Left ventricle myocardium inferior (tissue), 1 donor: Measurements from ENCODE around the gene RNF17. TPM values are rescaled to one million over a fixed set of nuclear protein-coding genes. Genes with fewer than 3 reads are reported as not detected.

Experiments used
- DNase-seq: peaks from one replicate; pipeline ENCODE4 v3.0.0-alpha.2; 2020
- H3K27ac ChIP-seq: fragments of 200-600 bp; replicated peaks from 2 replicates; pipeline ENCODE4 v1.8.0; 2021
- H3K27me3 ChIP-seq: fragments of 200-600 bp; 2 replicates; pipeline ENCODE4 v1.8.0; 2021; ENCODE audit warnings: low read depth
- H3K36me3 ChIP-seq: fragments of 200-600 bp; 2 replicates; pipeline ENCODE4 v1.8.0; 2021
- H3K4me1 ChIP-seq: fragments of 200-600 bp; 2 replicates; pipeline ENCODE4 v1.8.0; 2021
- H3K4me3 ChIP-seq: fragments of 200-600 bp; 2 replicates; pipeline ENCODE4 v1.8.0; 2021; ENCODE audit warnings: mild to moderate bottlenecking, moderate library complexity
- H3K9me3 ChIP-seq: fragments of 200-600 bp; replicated peaks from 2 replicates; pipeline ENCODE4 v1.8.0; 2021
- intact Hi-C: fragments of 100-400 bp; cut with micrococcal nuclease; formaldehyde crosslinking; loops from one replicate; pipeline ENCODE4 v1.11.0; 2022
- total RNA-seq: library from RNA; stranded (reverse); fragmentation: NEBNext Ultra II Directional; extraction: Animal tissue kit (Norgen Biotek cat#: 25700); gene quantifications from one replicate; pipeline ENCODE4 v1.2.1, GENCODE V29; 2021
- TF ChIP-seq, protein P1 (sequence below): fragments of 200-600 bp; IDR thresholded peaks from 2 replicates; pipeline ENCODE4 v1.8.0; 2021; ENCODE audit warnings: antibody characterized with exemption, mild to moderate bottlenecking, borderline replicate concordance
- donor health status: DM: no; HTN: yes; CAD: no; lungs with severe emphysema.

The RNF17 gene
- total RNA-seq, 1 donor from 2014 or later, result not detected

DNA sequence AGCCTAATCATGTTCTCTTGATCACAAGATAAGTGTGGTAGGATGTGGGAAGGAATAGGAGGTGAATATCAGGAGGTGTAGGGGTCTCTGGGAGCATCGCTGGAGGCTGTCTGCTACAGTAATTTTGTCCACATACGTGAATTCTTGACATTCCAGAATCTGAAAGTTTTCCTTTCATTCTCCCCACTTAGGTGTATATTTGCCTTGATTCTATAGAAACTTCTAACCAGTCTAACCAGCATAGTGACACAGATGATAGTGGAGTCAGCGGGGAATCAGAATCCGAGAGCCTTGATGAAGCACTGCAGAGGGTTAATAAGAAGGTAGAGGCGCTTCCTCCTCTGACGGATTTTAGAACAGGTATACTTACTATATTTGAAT lies 106.4 kb downstream of the RNF17 start:
- intact Hi-C loops, result no loop called here
- H3K9me3 ChIP-seq, result no peaks in the 10 kb centered on the region
- H3K4me1 ChIP-seq, result no peaks in the 10 kb centered on the region
- TF ChIP-seq, protein P1, sequence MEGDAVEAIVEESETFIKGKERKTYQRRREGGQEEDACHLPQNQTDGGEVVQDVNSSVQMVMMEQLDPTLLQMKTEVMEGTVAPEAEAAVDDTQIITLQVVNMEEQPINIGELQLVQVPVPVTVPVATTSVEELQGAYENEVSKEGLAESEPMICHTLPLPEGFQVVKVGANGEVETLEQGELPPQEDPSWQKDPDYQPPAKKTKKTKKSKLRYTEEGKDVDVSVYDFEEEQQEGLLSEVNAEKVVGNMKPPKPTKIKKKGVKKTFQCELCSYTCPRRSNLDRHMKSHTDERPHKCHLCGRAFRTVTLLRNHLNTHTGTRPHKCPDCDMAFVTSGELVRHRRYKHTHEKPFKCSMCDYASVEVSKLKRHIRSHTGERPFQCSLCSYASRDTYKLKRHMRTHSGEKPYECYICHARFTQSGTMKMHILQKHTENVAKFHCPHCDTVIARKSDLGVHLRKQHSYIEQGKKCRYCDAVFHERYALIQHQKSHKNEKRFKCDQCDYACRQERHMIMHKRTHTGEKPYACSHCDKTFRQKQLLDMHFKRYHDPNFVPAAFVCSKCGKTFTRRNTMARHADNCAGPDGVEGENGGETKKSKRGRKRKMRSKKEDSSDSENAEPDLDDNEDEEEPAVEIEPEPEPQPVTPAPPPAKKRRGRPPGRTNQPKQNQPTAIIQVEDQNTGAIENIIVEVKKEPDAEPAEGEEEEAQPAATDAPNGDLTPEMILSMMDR, result no peak
- no peak overlapping the region for H3K4me3 ChIP-seq
- no peak overlapping the region for H3K27ac ChIP-seq
- no peak for DNase-seq
- no peaks in the 10 kb centered on the region for H3K36me3 ChIP-seq
- H3K27me3 ChIP-seq, result peaks cover 26% of the 10 kb centered on the region

DNA sequence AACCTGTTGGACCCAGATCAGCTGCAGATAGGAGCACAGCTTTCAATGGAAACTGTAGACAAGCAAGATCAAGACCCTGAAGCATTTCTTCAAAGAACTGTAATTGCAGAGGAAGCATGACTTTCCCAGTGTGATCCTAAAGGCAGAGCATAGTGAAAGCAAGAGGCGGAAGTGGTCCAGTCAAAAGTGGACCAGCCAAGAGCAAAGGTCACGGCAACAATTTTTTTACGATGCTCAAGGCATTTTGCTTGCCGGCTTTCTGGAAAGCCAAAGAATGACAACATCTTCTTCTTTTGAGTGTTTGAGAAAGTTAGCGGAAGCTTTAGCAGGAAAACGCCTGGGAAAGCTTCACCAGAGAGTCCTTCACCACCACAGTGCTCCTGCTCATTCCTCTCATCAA lies 111.6 kb downstream of the RNF17 start:
- Histone ChIP-seq H3K27me3 (peaks cover 40% of the 10 kb centered on the region), H3K4me3 (no peak overlapping the region), H3K27ac (no peak overlapping the region), H3K4me1 (no peaks in the 10 kb centered on the region), H3K36me3 (no peaks in the 10 kb centered on the region), H3K9me3 (no peaks in the 10 kb centered on the region)
- intact Hi-C loops, result no loop called here
- no peak for DNase-seq
- TF ChIP-seq, protein P1, result no peak

DNA sequence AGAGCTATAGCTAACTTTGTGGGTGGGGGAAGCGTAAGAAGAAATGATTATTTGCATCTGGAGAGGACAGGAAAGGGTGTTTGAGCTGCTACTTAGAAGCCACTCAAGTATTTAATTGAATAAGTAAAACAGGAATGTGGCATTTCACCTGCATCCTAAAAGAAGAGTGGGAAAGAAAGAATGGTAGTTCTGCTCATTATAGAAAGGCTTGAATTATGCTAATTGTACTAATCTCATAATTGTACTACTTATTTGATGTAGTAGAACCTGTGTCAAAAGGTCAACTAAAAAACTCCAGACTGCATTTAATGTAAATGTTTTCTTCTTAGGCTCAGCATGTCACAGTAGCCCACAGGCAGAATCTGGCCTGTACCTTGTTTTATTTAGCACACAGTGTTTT lies 113.6 kb downstream of the RNF17 start:
- Histone ChIP-seq H3K4me3 (no peak overlapping the region), H3K36me3 (no peaks in the 10 kb centered on the region), H3K27me3 (peaks cover 30% of the 10 kb centered on the region), H3K4me1 (no peaks in the 10 kb centered on the region), H3K9me3 (no peaks in the 10 kb centered on the region), H3K27ac (no peak overlapping the region)
- no peak for DNase-seq
- TF ChIP-seq, protein P1, result no peak
- intact Hi-C loops, result no loop called here

DNA sequence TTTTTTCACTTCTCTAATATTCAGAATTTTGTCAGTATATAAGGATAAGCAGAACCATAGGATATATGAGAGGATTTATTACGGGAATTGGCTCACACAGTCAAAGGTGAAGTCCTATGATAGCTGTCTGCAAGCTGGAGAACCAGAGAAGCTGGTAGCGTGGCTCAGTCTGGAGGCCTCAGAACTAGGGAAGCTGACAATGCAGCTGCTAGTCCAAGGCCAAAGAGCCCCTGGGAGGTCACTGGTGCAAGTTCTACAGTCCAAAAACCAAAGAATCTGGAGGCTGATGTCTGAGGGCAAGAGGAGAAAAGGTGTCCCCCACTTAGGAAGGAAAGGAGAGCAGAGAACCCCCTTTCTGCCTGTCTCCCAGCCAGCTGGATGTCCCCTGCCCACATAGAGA lies 114.4 kb downstream of the RNF17 start:
- H3K4me3 ChIP-seq, result no peak overlapping the region
- H3K36me3 ChIP-seq, result no peaks in the 10 kb centered on the region
- H3K27me3 ChIP-seq, result peaks cover 30% of the 10 kb centered on the region
- H3K27ac ChIP-seq, result no peak overlapping the region
- no peak for DNase-seq
- TF ChIP-seq, protein P1, result no peak
- no peaks in the 10 kb centered on the region for H3K4me1 ChIP-seq
- intact Hi-C loops, result no loop called here
- H3K9me3 ChIP-seq, result no peaks in the 10 kb centered on the region

DNA sequence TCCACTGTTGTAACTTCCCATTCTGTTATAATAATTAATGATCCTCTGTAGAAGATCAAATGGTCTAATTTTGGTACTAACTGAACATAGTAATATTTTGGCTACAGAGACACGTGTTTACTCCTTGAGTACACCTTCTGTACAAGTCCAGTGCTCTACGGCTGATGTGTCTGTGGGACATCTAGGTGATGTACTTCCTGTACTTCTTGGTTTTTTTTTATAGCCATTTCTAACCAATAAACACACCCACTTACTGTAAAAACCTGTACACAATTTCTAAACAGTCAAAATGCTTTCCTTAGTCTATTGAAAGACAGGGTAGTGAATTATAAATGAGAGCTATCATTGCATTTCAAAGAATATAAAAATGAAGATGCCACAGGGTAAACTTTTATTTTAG lies 118.7 kb downstream of the RNF17 start:
- Histone ChIP-seq H3K4me1 (no peaks in the 10 kb centered on the region), H3K9me3 (no peaks in the 10 kb centered on the region), H3K4me3 (no peak overlapping the region), H3K27ac (no peak overlapping the region), H3K27me3 (no peaks in the 10 kb centered on the region), H3K36me3 (peaks cover 14% of the 10 kb centered on the region)
- TF ChIP-seq, protein P1, result no peak
- intact Hi-C loops, result no loop called here
- DNase-seq, result no peak

DNA sequence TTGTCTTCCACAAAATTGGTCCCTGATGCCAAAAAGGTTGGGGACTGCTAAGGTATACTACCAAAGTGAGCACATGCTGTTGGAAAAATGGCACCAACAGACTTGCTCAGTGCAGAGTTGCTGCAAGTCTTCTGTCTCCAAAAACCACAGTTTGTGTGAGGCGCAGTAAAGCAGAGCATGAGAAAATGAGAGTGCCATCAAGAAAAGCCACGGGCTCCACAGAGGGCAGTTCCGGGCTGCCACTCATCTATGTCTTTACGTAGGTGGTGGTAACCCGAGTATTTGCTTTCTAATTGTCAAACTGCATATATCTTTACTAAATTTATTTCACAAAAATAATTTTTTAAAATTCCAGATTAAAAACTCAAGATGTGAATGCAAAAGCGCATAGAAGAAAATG lies 123.8 kb downstream of the RNF17 start:
- H3K27me3 ChIP-seq, result no peaks in the 10 kb centered on the region
- no peaks in the 10 kb centered on the region for H3K9me3 ChIP-seq
- DNase-seq, result no peak
- intact Hi-C loops, result no loop called here
- H3K36me3 ChIP-seq, result peaks cover 32% of the 10 kb centered on the region
- no peak overlapping the region for H3K4me3 ChIP-seq
- no peak overlapping the region for H3K27ac ChIP-seq
- TF ChIP-seq, protein P1, result no peak
- H3K4me1 ChIP-seq, result no peaks in the 10 kb centered on the region
